GM18507 (cell line): ENCODE measurements around the gene RBM28.

Experiments
- DNase-seq: peaks from one replicate; pipeline ENCODE4 v3.0.0; 2011; ENCODE audit warnings: low read depth; ENCODE audit not compliant: insufficient read length; ENCODE audit errors: extremely low spot score
- FAIRE-seq: peaks from 2 replicates; lab custom pipeline; 2011; peaks lifted over from hg19 to GRCh38; lab: Jason Lieb, UNC

RBM28 gene

DNA sequence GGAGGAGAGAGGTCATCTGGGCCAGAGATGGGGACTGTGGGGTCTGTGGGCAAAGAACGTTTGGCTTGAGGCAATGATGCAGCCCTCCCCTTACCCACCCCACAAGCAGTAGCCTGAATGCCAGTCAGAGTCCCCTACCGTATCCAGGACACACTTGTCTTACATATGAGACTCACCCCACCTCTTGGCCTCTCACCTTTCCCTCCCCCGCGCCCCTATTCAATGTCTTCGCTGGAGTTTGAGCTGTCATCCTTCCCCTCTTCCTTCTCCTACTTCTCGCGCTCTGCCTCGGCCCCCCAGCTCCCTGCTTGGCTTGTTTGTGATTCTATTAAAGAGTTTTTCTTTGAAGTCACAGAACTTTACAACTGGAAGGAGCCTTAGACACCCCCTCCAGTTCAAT, 8.9 kb upstream of the RBM28 start:
- no peak for DNase-seq
- FAIRE-seq, result no peak

DNA sequence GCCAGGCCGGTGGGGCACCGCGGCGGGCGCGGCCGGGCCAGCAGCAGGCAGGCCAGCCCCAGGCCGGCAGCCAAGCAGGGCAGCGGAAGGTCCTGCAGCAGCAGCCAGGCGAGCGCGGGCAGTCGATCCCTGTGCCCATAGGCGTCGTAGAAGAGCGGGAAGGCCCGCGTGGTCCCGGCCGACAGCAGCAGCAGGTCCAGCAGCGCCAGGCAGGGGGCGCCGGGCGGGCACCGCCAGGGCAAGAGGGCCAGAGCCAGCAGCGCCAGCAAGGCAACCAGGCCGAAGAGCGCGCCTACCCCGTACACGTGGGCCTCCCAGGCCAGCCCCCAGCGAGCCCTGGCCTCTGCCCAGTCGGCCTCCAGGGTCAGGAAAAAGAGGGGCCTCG, 8.4 kb upstream of the RBM28 start:
- FAIRE-seq, result no peak
- no peak for DNase-seq

DNA sequence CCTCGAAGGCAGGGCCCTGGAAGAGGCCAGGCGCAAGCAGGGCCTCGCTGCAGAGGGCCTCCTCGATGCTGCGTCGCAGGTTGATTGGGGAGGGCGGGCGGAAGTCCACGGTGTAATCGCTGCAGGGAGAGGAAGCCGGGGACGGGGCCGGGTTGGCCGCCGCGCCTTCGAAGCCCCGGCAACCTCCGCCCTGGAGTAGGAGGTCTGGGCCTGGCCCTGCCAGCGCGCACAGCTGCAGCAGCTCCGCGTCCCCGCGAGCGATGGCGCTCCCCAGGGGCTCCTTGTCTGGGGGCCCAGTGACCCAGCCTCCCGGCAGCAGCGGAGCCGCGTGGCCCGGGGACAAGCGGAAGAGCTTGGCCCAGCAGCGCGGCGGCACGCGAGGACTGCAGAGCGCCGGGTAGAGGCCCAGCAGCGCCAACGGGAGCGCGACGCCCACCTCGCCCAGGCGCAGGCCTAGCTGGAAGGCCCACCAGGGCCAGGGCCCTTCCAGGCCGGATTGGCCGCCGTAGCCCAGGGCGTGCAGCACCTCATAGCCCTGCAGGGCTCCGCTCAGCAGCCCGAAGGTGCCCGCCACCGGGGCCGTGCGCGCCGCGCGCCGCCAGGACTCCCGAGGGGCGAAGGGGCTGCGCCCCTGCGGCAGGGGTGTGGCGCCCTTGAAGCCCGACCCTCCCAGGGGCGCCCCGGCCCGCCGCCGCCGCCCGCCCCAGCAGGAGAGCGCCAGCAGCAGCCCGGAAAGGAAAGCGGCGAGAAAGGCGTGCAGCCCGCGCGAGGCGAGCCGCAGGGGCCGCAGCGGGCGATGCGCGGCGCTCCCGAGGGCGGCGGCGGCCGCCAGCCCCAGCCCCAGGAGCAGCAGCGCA, 7.8 kb upstream of the RBM28 start:
- DNase-seq (no peak), FAIRE-seq (no peak)

DNA sequence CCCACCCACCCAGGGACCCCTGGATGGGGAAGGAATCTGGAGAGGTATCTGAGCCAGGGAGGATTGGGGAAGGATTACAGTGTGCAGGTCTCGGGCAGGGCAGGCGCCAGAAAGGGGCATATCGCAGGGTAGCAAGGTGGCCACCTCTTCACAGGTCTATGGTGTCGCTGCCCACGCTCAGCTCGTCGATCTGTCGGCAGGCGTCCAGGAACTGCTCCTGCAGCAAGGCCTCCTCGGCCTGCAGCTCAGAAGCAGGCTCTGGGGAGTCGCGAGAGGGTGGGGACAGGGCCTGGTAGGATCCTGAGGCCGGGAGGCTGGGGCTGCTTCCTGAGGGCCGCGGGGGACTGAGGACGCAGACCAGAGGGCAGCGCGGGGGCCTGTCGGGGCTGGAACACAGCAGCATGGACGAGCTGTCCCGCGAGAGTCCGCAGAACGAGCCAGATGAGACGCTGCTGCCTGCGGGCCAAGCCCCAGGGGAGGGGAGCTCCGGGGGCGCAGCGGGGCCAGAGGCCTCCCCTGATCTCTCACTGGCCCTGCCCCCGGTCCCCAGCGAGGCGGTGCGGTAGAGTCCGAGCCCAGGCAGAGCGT, 7.1 kb upstream of the RBM28 start:
- DNase-seq (no peak), FAIRE-seq (no peak)

DNA sequence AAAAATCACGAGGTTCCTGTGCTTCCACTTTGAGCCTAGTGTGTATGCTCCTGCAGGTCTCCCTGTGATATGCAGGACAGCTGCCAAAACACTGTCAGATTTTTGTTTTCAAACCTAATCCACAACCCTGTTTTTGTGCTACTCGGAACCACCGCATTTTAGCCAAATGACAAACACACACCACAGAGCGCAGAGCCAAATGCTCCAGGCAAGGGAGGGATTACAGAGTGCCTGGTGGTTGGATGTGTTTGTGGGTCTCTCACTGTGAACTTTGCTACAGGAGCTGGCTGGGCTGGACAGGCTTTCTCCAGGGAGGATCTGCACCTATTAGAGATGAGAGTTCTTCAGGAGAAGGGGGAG, 5.7 kb upstream of the RBM28 start:
- no peak for DNase-seq
- no peak for FAIRE-seq

DNA sequence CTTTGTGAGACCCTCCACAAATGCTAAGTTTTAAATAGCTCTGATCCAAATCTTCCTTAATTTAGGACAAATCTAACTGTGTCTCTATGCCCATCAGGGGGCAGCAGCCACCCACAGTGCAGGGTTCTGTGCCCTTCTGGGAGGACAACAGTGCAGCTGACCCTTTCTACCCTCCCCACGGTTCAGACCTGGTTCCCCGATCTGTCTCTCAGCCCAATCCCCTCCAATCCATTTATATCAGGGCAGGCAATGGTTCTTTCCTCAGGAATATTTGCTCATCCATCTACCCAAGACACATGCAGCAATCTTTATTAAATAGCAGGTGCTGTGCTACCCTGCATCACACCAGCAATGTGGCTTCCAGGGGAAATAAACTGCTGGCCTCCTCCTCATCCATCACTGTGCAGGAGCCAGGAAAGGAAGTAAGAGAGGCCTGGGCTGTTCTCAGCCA, 4.0 kb upstream of the RBM28 start:
- DNase-seq, result no peak
- no peak for FAIRE-seq

DNA sequence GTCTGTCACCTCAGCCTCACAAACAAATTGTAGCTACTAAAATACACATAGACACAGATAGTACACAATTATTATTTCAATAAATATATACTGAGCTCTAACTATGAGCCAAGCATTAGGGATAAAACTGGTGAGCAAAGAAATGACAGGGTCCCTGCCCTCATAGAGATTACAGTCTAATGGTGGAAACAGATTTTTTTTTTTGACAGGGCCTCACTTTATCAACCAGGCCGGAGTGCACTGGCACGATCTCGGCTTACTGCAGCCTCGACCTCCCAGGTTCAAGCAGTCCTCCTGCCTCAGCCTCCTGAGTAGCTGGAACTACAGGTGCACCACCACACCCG, 695 bp upstream of the RBM28 start:
- FAIRE-seq (no peak), DNase-seq (no peak)

DNA sequence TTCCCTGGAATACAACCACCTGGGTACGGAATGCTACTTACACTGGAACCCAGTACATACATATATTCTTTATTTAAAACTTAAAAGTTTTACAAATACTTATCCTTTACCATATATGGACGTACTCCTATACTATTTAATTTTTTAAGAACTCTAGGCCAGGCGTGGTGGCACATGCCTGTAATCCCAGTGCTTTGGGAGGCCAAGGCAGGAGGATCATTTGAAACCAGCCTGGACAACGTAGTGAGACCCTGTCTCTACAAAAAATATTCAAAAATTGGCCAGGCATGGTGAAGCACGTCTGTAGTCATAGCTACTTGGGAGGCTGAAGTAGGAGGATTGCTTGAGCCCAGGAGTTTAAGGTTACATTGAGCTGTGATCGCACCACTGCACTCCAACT, 2.0 kb downstream of the RBM28 start:
- DNase-seq (no peak), FAIRE-seq (no peak)

DNA sequence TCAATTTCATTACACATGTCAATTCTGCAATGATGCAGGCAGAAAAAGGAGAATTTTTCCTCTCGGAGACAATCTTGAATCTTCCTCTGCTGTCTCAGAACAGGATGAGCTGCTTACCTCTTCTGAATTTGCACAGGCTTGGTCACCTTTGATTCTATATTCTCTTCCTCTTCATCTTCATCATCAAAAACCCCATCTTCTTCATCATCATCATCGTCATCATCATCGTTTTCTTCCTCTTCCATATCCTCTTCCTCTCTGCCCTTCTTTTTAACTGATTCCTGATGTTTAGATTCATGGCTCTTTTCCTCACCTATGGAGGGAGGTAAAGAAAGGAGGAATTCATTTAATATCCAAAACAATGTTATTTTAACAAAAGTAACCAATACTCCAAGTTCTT, 8.0 kb downstream of the RBM28 start:
- no peak for FAIRE-seq
- no peak for DNase-seq

DNA sequence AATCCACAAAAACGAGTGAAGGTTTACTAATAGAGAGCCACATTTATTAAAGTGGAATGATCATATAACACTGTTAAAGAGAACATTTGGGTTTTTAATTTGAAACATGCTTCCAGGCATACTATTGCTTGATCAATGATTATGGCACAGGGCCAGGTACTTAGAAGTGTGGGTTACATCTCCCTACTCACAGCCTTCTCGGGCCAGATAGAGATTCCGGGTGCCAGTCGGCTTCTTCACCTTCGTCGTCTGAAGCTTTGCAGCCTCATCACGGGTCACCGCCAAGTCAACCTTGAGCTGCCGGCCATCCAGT, 19.4 kb downstream of the RBM28 start:
- DNase-seq (no peak), FAIRE-seq (no peak)

DNA sequence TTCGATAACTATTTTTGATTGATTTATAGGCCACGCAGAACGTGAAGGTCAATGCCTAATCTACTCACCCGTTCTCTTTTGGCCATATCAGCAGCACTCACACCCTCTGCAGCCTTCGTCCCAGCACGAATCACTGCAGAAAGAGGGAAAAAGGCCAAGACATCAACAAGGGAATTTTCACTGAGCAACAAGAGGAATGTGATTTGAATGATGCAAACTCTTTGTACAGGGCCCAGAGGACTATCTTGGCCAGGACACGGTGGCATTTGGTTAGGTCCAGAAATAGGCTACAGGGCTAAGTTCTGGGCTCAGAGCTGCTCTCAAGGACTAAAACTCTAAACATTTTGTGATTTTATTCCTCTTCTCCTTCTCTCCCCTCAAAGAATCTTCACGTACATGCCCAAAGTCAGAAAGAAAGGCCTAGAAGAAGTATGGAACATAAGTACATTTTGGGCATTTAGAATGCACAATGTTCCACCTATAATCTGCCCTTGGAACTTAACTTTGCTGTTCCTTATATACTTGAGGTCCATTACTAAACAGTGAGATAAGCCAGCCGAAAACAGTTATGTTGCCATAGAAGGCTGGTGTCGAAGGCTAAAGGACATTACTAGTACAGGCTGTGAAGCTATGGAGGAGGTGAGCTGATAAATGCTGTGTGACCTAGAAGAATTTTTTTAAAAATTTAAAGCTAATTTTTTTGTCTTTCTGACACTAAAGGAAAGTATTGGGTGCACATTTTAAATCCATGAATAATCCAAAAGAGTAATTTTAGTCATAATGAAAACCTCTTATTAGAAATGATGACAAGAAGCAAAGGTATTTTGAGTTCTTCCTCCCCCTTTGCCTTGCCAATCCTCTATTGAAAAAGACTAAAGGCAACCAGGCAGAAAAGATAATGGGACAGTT, 20.0 kb downstream of the RBM28 start:
- FAIRE-seq (no peak), DNase-seq (no peak)

DNA sequence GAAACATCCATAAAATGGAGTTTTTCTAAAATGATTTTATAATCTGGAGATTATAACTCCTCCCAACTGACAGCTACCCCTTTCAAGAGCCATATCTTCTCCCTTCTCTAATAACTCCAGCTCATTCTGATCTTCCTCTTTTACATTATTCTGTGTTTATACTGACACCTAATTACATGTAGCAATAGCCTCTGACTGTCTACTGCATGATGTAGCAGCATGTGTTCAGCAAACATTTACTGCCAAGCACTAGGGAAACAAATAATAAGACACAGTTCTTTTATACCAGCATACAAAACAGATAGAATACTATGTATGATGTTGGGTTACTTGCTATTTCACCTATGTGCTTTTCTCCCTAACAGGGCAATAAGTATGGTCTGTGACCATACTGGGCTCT, 20.7 kb downstream of the RBM28 start:
- FAIRE-seq (no peak), DNase-seq (no peak)

DNA sequence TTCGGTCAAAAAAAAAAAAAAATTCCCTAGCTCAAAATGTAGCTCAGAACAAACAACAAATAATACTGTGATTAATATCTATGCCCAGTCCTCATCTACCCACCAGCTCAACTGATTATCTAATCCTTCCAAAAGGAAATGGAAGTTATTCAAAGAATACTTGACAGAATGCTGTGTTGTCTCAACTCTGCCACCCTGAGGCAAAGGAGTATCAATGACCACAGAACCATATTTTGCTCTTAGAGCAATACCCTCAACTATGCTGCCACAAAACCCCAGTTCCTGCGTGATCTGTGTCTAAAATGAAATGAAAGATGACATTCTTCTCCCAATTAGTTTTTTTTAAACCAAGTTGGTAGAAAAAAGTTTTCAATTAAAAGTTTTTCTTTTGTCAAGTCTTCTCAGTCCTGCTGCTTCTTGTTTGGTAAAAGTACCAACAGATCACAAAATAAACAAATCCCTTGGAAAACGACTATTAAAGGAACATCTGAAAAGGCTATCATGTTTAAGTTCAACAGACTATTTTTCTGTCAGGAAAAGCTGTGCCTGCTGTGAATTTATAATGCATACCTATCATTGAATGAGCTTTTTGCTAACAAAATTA, 21.6 kb downstream of the RBM28 start:
- FAIRE-seq, result no peak
- no peak for DNase-seq

DNA sequence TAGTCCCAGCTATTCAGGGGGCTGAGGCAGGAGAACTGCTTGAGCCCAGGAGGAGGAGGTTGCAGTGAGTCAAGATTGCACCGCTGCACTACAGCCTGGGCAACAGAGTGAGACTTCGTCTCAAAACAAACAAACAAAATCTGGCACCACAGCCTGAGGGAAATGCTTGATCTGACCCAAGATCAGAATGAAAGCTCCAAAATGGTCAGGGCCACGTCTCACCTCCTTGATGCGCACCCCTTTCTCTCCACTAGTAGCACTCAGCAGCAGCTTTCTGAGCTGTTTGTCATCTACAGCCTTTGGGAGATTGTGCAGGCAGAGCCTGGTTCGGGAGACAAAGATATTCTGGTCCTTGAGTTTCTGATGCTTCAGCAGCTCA, 22.7 kb downstream of the RBM28 start:
- no peak for DNase-seq
- FAIRE-seq, result no peak

DNA sequence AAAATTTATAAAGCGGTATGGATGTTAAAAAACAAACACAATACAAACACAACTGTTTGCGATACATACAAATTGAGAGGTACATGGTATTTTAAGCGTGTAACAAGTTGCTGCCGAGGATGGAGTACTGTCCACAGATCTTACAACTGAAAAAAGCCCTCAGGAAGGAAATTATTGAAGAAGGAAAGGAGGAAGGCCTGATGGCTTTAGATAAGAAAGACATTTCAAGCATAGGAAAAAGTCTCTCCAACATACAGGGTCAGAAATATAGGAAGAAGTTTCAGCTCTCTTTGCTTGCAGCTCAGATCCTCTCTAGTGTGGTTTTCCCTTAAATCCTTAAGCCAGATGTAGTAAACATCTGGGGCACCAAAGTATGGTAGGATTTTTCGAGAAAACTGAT, 25.0 kb downstream of the RBM28 start:
- DNase-seq, result no peak
- no peak for FAIRE-seq

DNA sequence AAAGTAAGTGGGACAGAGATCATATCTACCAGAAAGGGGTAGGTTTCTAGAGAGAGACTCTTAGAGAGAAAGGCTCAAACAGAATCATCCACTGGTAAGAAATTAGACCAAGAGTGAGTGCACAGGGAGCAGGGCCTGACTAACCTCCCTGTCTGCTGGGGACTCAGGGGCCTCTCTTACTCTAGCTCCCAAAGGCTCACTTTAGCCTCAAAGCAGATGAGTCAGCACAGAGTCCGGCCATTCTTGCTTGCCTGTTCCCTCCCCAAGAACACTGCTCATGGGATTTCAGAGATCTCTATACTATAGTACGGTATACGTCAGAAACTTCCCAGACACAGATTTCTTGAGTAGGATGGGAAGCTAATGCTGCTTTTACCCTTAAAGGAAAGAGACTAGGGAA, 32.7 kb downstream of the RBM28 start:
- DNase-seq, result no peak
- no peak for FAIRE-seq

DNA sequence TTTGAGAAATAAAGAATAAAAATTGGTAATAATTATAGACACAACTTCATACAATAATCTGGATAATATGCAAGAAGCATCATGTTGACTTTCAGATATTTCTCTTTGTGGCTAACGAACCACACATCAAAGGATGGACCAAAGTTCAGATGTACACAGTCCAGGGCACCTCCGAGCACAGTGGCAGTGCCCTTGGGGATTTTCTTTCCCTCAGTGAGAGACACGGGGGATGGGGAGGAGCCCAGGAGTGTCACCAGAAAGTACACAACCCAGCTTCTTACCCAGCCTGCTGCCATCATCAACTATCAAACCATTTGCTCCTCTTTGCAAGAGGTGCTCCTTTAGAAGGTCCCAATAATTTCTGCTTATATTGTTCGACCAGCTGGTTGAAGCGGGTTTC, 33.2 kb downstream of the RBM28 start:
- FAIRE-seq (no peak), DNase-seq (no peak)

DNA sequence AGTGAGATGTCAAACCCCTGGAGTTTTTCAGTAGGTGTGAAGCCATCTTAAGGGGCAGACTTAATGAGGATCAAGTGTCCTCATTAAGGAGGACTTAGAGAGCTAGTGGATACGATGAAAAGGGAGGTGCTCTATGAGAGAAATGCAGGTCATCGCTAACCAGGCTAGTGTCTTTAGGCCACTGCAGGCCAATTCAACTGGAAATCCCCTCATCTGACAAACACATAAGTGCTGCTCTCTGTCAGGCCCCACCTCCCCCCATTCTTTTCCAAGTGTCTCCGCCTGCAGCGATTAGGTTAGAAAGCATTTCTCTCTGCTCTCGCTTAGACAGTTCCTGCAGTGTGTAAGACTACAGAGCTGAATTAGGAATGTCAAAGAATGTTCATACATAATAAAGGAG, 33.7 kb downstream of the RBM28 start:
- DNase-seq, result no peak
- no peak for FAIRE-seq

DNA sequence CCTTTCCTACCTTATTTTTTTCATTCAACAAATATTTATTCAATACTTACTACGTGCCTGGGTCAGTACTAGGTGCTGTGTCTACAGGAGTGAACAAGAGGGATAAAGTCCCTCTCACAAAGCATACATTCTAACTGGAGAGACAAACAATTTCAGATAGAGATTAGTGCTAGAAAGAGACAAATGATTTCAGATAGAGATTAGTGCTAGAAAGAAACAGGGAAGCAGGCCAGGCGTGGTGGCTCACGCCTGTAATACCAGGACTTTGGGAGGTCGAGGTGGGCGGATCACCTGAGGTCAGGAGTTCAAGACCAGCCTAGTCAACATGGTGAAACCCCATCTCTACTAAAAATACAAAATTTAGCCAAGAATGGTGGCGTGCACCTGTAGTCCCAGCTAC, 34.6 kb downstream of the RBM28 start:
- DNase-seq, result no peak
- no peak for FAIRE-seq

DNA sequence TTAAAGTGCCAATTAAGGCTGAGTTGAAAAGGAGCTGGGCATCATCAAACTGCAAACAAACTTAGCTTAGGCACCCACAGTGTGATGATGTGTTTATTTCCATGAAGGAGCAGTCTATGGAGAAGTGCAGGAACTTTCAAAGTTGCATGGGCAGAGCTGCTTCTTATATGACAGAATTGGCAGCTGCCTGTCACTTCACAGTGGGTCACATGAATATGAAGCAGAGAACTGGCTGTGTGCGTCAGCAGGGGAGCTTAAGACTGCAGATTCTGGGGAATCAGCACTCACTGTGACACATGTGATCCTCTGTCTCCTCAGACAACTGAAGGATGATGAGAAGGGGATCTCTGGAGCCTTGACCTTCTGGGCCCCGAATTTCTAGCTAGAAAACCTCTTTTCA, 36.6 kb downstream of the RBM28 start:
- no peak for FAIRE-seq
- no peak for DNase-seq
